B cell (primary cell): ENCODE data around the gene KLHL10. TPM values are rescaled to one million over a fixed set of nuclear protein-coding genes. Genes with fewer than 3 reads are reported as not detected.

Experiments used
- ATAC-seq: fragments of 200-7000 bp; cut with Tn5 transposase; one replicate; pipeline ENCODE4 v1.10.0; 2021; ENCODE audit warnings: low read depth, mild to moderate bottlenecking, moderate number of reproducible peaks, moderate library complexity
- CTCF ChIA-PET: fragments of 350-600 bp; sonication (Branson Sonifier 250); formaldehyde crosslinking; loops from one replicate; lab custom pipeline; 2021; ENCODE audit warnings: antibody characterized with exemption, inconsistent platforms; lab: Charles Lee
- POLR2A ChIA-PET: fragments of 350-600 bp; sonication (Branson Sonifier 250); formaldehyde crosslinking; loops from one replicate; lab custom pipeline; 2021; ENCODE audit warnings: antibody characterized with exemption; lab: Charles Lee
- DNase-seq: peaks from one replicate; pipeline ENCODE4 v3.0.0; 2013
- H2AFZ ChIP-seq: 2 replicates; pipeline ENCODE4 v1.6.1; 2012; ENCODE audit warnings: mild to moderate bottlenecking, low read depth, low read length; ENCODE audit not compliant: insufficient read depth, poor library complexity, severe bottlenecking
- H3K27ac ChIP-seq, 2 donors: 1 replicate in 1 of 2; 2 replicates in 1 of 2; pipeline ENCODE4 v1.5.1; 2012 to 2013; ENCODE audit warnings: low read length in 2 of 2, mild to moderate bottlenecking in 2 of 2, moderate library complexity in 1 of 2
- H3K27me3 ChIP-seq, 4 experiments: fragments of 200-600 bp in 1 of 4; sonication (generic) in 1 of 4; replicated peaks in 1 of 4; 1 replicate in 2 of 4; 2 replicates in 2 of 4; pipeline versions ENCODE4 v1.6.1 to v1.7.0; 2013 to 2016; ENCODE audit warnings: low read length in 3 of 4, mild to moderate bottlenecking in 2 of 4, mixed read lengths in 1 of 4, moderate library complexity in 1 of 4; ENCODE audit not compliant: insufficient read depth in 4 of 4, control insufficient read depth in 3 of 4; ENCODE audit errors: control extremely low read depth in 1 of 4
- H3K36me3 ChIP-seq, 2 experiments: replicated peaks in 1 of 2; 1 replicate in 1 of 2; 2 replicates in 1 of 2; pipeline versions ENCODE4 v1.6.1 to v1.7.1; 2013; ENCODE audit warnings: low read length in 1 of 2; ENCODE audit not compliant: insufficient read depth in 2 of 2, control insufficient read depth in 1 of 2; ENCODE audit errors: control extremely low read depth in 1 of 2, extremely low read depth in 1 of 2
- H3K4me1 ChIP-seq, 2 donors: fragments of 200-600 bp in 1 of 2; sonication (generic) in 1 of 2; 1 replicate in 1 of 2; 2 replicates in 1 of 2; pipeline versions ENCODE4 v1.5.1 to v1.6.1; 2013 to 2017; ENCODE audit warnings: low read length in 2 of 2; ENCODE audit not compliant: control insufficient read depth in 2 of 2, insufficient read depth in 2 of 2
- H3K4me2 ChIP-seq: replicated peaks from 2 replicates; pipeline ENCODE3; 2012; ENCODE audit warnings: mild to moderate bottlenecking, low read depth, low read length; ENCODE audit not compliant: poor library complexity, severe bottlenecking
- H3K4me3 ChIP-seq, 5 experiments: fragments of 200-600 bp in 1 of 5; sonication (generic) in 1 of 5; 1 replicate in 3 of 5; 2 replicates in 2 of 5; pipeline versions ENCODE4 v1.5.1 to v1.7.0; 2011 to 2016; ENCODE audit warnings: low read length in 4 of 5, mild to moderate bottlenecking in 4 of 5, low read depth in 2 of 5, control low read depth in 1 of 5, moderate library complexity in 1 of 5; ENCODE audit not compliant: insufficient read depth in 1 of 5; ENCODE audit errors: control extremely low read depth in 1 of 5, extremely low read depth in 1 of 5
- H3K79me2 ChIP-seq: fragments of 200-600 bp; sonication (generic); one replicate; pipeline ENCODE4 v1.6.0; 2016; ENCODE audit warnings: low read length; ENCODE audit not compliant: control insufficient read depth, insufficient read depth
- H3K9ac ChIP-seq: fragments of 200-600 bp; sonication (generic); 2 replicates; pipeline ENCODE4 v1.6.1; 2017; ENCODE audit warnings: mild to moderate bottlenecking, low read length, moderate library complexity
- H3K9me3 ChIP-seq, 3 donors: one replicate each; pipeline versions ENCODE4 v1.6.1 to v1.7.1; 2013; ENCODE audit warnings: low read length in 2 of 3; ENCODE audit not compliant: control insufficient read depth in 2 of 3, insufficient read depth in 1 of 3; ENCODE audit errors: control extremely low read depth in 1 of 3
- H4K20me1 ChIP-seq: 2 replicates; pipeline ENCODE4 v1.6.0; 2012; ENCODE audit warnings: mild to moderate bottlenecking, low read length; ENCODE audit not compliant: insufficient read depth, control insufficient read depth, poor library complexity, severe bottlenecking
- H3K27ac Mint-ChIP-seq: one replicate; pipeline ENCODE4 v1.8.0; 2021; ENCODE audit warnings: mixed read lengths
- H3K27me3 Mint-ChIP-seq: one replicate; pipeline ENCODE4 v1.8.0; 2021; ENCODE audit warnings: mixed read lengths
- H3K4me1 Mint-ChIP-seq: one replicate; pipeline ENCODE4 v1.8.0; 2021; ENCODE audit warnings: mixed read lengths
- H3K4me3 Mint-ChIP-seq: one replicate; pipeline ENCODE4 v1.8.0; 2021; ENCODE audit warnings: mixed read lengths
- H3K9me3 Mint-ChIP-seq: one replicate; pipeline ENCODE4 v1.8.0; 2022; ENCODE audit warnings: mixed read lengths; ENCODE audit not compliant: insufficient read depth
- CTCF ChIP-seq: fragments of 200-600 bp; IDR thresholded peaks from one replicate; pipeline ENCODE4 v1.8.0; 2022; ENCODE audit warnings: antibody characterized with exemption, mild to moderate bottlenecking
- EZH2 ChIP-seq: IDR thresholded peaks from 2 replicates; pipeline ENCODE4 v1.6.1; 2012; ENCODE audit warnings: borderline replicate concordance, low read depth, mild to moderate bottlenecking, moderate library complexity, low read length; ENCODE audit not compliant: insufficient read depth, poor library complexity, severe bottlenecking
- WGBS: methylation state at CpG from one replicate; pipeline ENCODE4 v1.1.5; 2013; ENCODE audit warnings: missing lambda C conversion rate; ENCODE audit not compliant: insufficient coverage; 5-methylcytosine and 5-hydroxymethylcytosine counted together
- intact Hi-C: fragments of 100-400 bp; cut with micrococcal nuclease; formaldehyde crosslinking; loops from one replicate; pipeline ENCODE4 v1.10.0; 2022
- polyA plus RNA-seq: library from polyadenylated mRNA; depleted of rRNA; stranded (reverse); fragments of >200 nt; gene quantifications from 2 replicates; pipeline ENCODE4 v1.2.3, GENCODE V29; 2012
- total RNA-seq, 2 donors: library from RNA; stranded (reverse); fragments of 120-200 nt in 1 of 2; gene quantifications; 1 replicate in 1 of 2; 2 replicates in 1 of 2; pipeline versions ENCODE4 v1.2.3 to v1.2.4, GENCODE V29; 2013 to 2022

The KLHL10 gene
- total and polyA plus RNA-seq, 2 donors (not counting 1 experiment from before 2014, with no cell fraction given): 0.12 to 0.37 TPM

GRCh38 chr17:41801374-41802271 lies 36.0 kb upstream of the KLHL10 start:
- peak; percentile 86 for ATAC-seq
- Histone ChIP-seq H2AFZ (peak overlapping the region; percentile 5), H3K9me3 (no peaks in the 10 kb centered on the region), H3K27me3 (no peaks in the 10 kb centered on the region), H3K79me2 (no peaks in the 10 kb centered on the region), H4K20me1 (no peaks in the 10 kb centered on the region), H3K27ac (no peak overlapping the region), H3K9ac (no peak overlapping the region), H3K36me3 (no peaks in the 10 kb centered on the region), H3K4me2 (peak overlapping the region; percentile 24), H3K4me3 (no peak overlapping the region), H3K4me1 (peaks cover 7 to 22% of the 10 kb centered on the region in 2 donors)
- CTCF ChIA-PET: interaction anchor here (0.7 to 9.3 kb wide), 23 partner anchors 8 to 1381 kb away, joined by 3 to 100 read pairs (median 3); partner anchors contain the start of genes FKBP10, HAP1, JUP and KLHL11
- peak; percentile 84 for DNase-seq
- Mint-ChIP-seq H3K27ac (peak overlapping the region; percentile 5), H3K4me3 (no peak overlapping the region), H3K27me3 (no peaks in the 10 kb centered on the region), H3K4me1 (peaks cover 16% of the 10 kb centered on the region), H3K9me3 (no peaks in the 10 kb centered on the region)
- intact Hi-C loops: loop anchor here (1.0 kb wide), 4 partner anchors 10 to 84 kb away; partner anchors contain the start of genes JUP and P3H4
- WGBS: 25% methylated on average over 8 of the region's 14 CpGs
- POLR2A ChIA-PET: no interaction called here
- TF ChIP-seq CTCF (peak; percentile 99), EZH2 (no peak)
